H1 (cell line): ENCODE data around the gene LINGO4. TPM values are rescaled to one million over a fixed set of nuclear protein-coding genes. Genes with fewer than 3 reads are reported as not detected.

Source experiments
- BRCA1 ChIP-seq: IDR thresholded peaks from 2 replicates; pipeline ENCODE4 v1.6.1; 2012; ENCODE audit warnings: low read depth, low read length, improper control_type of control experiment
- CHD1 ChIP-seq: IDR thresholded peaks from 2 replicates; pipeline ENCODE4 v1.6.1; 2012; ENCODE audit warnings: low read depth, low read length, improper control_type of control experiment
- JUN ChIP-seq: IDR thresholded peaks from 2 replicates; pipeline ENCODE4 v1.6.1; 2011; ENCODE audit warnings: low read depth, mild to moderate bottlenecking, improper control_type of control experiment, low read length
- JUND ChIP-seq: IDR thresholded peaks from 2 replicates; pipeline ENCODE4 v1.6.1; 2011; ENCODE audit warnings: mild to moderate bottlenecking, improper control_type of control experiment, low read length
- KDM1A ChIP-seq: fragments of 200-600, 300-600 bp; sonication (generic); IDR thresholded peaks from 2 replicates; pipeline ENCODE4 v1.7.1; 2016; ENCODE audit warnings: mild to moderate bottlenecking, low read length, borderline replicate concordance
- MAFK ChIP-seq: IDR thresholded peaks from 2 replicates; pipeline ENCODE4 v1.6.1; 2012; ENCODE audit warnings: low read depth, mild to moderate bottlenecking, improper control_type of control experiment, low read length
- RXRA ChIP-seq: IDR thresholded peaks from 2 replicates; pipeline ENCODE4 v1.6.1; 2011; ENCODE audit warnings: low read depth, mild to moderate bottlenecking, low read length, moderate library complexity; ENCODE audit not compliant: insufficient read depth
- SRF ChIP-seq: IDR thresholded peaks from 2 replicates; pipeline ENCODE4 v1.6.1; 2011; ENCODE audit warnings: mild to moderate bottlenecking, low read depth, low read length, moderate library complexity
- TBP ChIP-seq: IDR thresholded peaks from 2 replicates; pipeline ENCODE4 v1.6.1; 2011; ENCODE audit warnings: low read depth, low read length, improper control_type of control experiment
- polyA plus RNA-seq, 7 experiments: library from polyadenylated mRNA; depleted of rRNA in 3 of 7; stranded (reverse) in 5 of 7; unstranded in 2 of 7; fragments of >200 nt in 5 of 7; fragments of 200-250 nt in 2 of 7; gene quantifications; 1 replicate in 5 of 7; 2 replicates in 1 of 7; 4 replicates in 1 of 7; pipeline versions ENCODE4 v1.2.1 to v1.2.3, GENCODE V29; 2011 to 2013; ENCODE audit warnings: missing spikeins in 2 of 7, mixed read lengths in 2 of 7
- total RNA-seq: library from RNA; stranded (reverse); fragmentation: NEBNext Ultra II Directional; extraction: Animal tissue kit (Norgen Biotek cat#: 25700); gene quantifications from 2 replicates; pipeline ENCODE4 v1.2.1, GENCODE V29; 2021
- TF ChIP-seq, protein P1 (sequence below): IDR thresholded peaks from 2 replicates; pipeline ENCODE4 v1.6.1; 2012; ENCODE audit warnings: low read length, inconsistent platforms
- TF ChIP-seq, protein P2 (sequence below): fragments of 300-600 bp; sonication (generic); IDR thresholded peaks from 2 replicates; pipeline ENCODE4 v1.7.1; 2012; ENCODE audit warnings: low read length, moderate library complexity, mild to moderate bottlenecking, inconsistent platforms; ENCODE audit not compliant: insufficient replicate concordance

The LINGO4 gene
- total and polyA plus RNA-seq, 2 of the 8 experiments (the other 6 are each of a cell fraction or from before 2014, with no cell fraction given): 0.03 TPM; not detected in 1

DNA sequence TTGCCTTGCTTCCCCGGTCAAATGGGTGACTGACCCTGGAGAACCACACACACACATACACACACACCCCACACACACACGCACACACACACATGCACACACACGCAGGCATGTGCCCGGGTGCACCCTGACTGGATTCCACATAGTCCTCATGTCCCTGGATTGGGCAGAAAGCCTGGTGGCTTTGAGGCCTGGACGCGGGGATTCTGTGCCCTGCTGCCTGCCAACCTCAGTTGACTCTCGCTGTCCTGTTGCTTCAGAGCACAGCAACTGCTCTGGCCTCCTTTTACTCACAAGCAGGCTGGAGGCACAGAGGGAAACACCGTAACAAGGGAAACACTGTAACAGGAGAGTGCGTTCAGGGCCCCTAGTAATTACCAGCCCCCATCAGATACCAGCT is 20.0 kb upstream of the LINGO4 start (continued):
- TF ChIP-seq, protein P1, sequence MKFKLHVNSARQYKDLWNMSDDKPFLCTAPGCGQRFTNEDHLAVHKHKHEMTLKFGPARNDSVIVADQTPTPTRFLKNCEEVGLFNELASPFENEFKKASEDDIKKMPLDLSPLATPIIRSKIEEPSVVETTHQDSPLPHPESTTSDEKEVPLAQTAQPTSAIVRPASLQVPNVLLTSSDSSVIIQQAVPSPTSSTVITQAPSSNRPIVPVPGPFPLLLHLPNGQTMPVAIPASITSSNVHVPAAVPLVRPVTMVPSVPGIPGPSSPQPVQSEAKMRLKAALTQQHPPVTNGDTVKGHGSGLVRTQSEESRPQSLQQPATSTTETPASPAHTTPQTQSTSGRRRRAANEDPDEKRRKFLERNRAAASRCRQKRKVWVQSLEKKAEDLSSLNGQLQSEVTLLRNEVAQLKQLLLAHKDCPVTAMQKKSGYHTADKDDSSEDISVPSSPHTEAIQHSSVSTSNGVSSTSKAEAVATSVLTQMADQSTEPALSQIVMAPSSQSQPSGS: no peak
- no peak for TF ChIP-seq KDM1A
- no peak for TF ChIP-seq SRF
- TF ChIP-seq JUN: no peak
- no peak for TF ChIP-seq JUND
- no peak for TF ChIP-seq TBP
- no peak for TF ChIP-seq MAFK
- no peak for TF ChIP-seq BRCA1
- no peak for TF ChIP-seq CHD1
- TF ChIP-seq, protein P2, sequence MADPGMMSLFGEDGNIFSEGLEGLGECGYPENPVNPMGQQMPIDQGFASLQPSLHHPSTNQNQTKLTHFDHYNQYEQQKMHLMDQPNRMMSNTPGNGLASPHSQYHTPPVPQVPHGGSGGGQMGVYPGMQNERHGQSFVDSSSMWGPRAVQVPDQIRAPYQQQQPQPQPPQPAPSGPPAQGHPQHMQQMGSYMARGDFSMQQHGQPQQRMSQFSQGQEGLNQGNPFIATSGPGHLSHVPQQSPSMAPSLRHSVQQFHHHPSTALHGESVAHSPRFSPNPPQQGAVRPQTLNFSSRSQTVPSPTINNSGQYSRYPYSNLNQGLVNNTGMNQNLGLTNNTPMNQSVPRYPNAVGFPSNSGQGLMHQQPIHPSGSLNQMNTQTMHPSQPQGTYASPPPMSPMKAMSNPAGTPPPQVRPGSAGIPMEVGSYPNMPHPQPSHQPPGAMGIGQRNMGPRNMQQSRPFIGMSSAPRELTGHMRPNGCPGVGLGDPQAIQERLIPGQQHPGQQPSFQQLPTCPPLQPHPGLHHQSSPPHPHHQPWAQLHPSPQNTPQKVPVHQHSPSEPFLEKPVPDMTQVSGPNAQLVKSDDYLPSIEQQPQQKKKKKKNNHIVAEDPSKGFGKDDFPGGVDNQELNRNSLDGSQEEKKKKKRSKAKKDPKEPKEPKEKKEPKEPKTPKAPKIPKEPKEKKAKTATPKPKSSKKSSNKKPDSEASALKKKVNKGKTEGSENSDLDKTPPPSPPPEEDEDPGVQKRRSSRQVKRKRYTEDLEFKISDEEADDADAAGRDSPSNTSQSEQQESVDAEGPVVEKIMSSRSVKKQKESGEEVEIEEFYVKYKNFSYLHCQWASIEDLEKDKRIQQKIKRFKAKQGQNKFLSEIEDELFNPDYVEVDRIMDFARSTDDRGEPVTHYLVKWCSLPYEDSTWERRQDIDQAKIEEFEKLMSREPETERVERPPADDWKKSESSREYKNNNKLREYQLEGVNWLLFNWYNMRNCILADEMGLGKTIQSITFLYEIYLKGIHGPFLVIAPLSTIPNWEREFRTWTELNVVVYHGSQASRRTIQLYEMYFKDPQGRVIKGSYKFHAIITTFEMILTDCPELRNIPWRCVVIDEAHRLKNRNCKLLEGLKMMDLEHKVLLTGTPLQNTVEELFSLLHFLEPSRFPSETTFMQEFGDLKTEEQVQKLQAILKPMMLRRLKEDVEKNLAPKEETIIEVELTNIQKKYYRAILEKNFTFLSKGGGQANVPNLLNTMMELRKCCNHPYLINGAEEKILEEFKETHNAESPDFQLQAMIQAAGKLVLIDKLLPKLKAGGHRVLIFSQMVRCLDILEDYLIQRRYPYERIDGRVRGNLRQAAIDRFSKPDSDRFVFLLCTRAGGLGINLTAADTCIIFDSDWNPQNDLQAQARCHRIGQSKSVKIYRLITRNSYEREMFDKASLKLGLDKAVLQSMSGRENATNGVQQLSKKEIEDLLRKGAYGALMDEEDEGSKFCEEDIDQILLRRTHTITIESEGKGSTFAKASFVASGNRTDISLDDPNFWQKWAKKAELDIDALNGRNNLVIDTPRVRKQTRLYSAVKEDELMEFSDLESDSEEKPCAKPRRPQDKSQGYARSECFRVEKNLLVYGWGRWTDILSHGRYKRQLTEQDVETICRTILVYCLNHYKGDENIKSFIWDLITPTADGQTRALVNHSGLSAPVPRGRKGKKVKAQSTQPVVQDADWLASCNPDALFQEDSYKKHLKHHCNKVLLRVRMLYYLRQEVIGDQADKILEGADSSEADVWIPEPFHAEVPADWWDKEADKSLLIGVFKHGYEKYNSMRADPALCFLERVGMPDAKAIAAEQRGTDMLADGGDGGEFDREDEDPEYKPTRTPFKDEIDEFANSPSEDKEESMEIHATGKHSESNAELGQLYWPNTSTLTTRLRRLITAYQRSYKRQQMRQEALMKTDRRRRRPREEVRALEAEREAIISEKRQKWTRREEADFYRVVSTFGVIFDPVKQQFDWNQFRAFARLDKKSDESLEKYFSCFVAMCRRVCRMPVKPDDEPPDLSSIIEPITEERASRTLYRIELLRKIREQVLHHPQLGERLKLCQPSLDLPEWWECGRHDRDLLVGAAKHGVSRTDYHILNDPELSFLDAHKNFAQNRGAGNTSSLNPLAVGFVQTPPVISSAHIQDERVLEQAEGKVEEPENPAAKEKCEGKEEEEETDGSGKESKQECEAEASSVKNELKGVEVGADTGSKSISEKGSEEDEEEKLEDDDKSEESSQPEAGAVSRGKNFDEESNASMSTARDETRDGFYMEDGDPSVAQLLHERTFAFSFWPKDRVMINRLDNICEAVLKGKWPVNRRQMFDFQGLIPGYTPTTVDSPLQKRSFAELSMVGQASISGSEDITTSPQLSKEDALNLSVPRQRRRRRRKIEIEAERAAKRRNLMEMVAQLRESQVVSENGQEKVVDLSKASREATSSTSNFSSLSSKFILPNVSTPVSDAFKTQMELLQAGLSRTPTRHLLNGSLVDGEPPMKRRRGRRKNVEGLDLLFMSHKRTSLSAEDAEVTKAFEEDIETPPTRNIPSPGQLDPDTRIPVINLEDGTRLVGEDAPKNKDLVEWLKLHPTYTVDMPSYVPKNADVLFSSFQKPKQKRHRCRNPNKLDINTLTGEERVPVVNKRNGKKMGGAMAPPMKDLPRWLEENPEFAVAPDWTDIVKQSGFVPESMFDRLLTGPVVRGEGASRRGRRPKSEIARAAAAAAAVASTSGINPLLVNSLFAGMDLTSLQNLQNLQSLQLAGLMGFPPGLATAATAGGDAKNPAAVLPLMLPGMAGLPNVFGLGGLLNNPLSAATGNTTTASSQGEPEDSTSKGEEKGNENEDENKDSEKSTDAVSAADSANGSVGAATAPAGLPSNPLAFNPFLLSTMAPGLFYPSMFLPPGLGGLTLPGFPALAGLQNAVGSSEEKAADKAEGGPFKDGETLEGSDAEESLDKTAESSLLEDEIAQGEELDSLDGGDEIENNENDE: no peak
- no peak for TF ChIP-seq RXRA
